Stimulated activated CD8-positive, alpha-beta memory T cell treated with anti-CD3 and anti-CD28 coated beads, Interleukin-4, amount 100 ng/mL, for 4 hours (primary cell): Measurements from ENCODE around the gene LEF1.
"Not testable (repeated sequence)": the region's sequence is repeated elsewhere in the genome, so short reads cannot be mapped to it uniquely, and the experiment has no call there.

Experiments
- DNase-seq, 2 donors: peaks; one replicate each; pipeline ENCODE4 v3.0.0-alpha.2; 2020; ENCODE audit warnings: low read depth in 2 of 2, low spot score in 1 of 2

LEF1 gene

GRCh38 chr4:108036213-108036612 is 132.5 kb downstream of the LEF1 start:
- peak; percentile 26 to 32 for DNase-seq

- DNase-seq = no peak
Measured at GRCh38 chr4:108035691-108036090, 133.0 kb downstream of the LEF1 start.

- no peak for DNase-seq
Measured at GRCh38 chr4:108034565-108034964, 134.2 kb downstream of the LEF1 start.

- no peak for DNase-seq
Measured at GRCh38 chr4:108033348-108033747, 135.4 kb downstream of the LEF1 start.

GRCh38 chr4:108031427-108032083 is 137.2 kb downstream of the LEF1 start:
- DNase-seq = no peak

- peak; percentile 27 to 35 for DNase-seq
Measured at GRCh38 chr4:108030332-108030731, 138.4 kb downstream of the LEF1 start.

GRCh38 chr4:108029731-108030130 is 139.0 kb downstream of the LEF1 start:
- DNase-seq = no peak

GRCh38 chr4:108029016-108029720 is 139.6 kb downstream of the LEF1 start:
- peak; percentile 31 to 55 for DNase-seq

- no peak for DNase-seq
Measured at GRCh38 chr4:108024878-108025165, 143.9 kb downstream of the LEF1 start.

- DNase-seq = no peak
Measured at GRCh38 chr4:108024085-108024877, 144.5 kb downstream of the LEF1 start.

- no peak for DNase-seq
Measured at GRCh38 chr4:108018884-108019187, 149.9 kb downstream of the LEF1 start.

GRCh38 chr4:108018040-108018883 is 150.5 kb downstream of the LEF1 start:
- DNase-seq = peak; percentile 64 to 88

- no peak for DNase-seq
Measured at GRCh38 chr4:108013955-108014354, 154.8 kb downstream of the LEF1 start.

GRCh38 chr4:108013327-108013726 is 155.4 kb downstream of the LEF1 start:
- DNase-seq = no peak

- DNase-seq = not testable (repeated sequence)
Measured at GRCh38 chr4:108012382-108012781, 156.3 kb downstream of the LEF1 start.

- DNase-seq = no peak
Measured at GRCh38 chr4:108010167-108010566, 158.6 kb downstream of the LEF1 start.

GRCh38 chr4:108008721-108009120 is 160.0 kb downstream of the LEF1 start:
- no peak for DNase-seq

GRCh38 chr4:108007984-108008383 is 160.7 kb downstream of the LEF1 start:
- DNase-seq = no peak

- DNase-seq = no peak
Measured at GRCh38 chr4:108006361-108006760, 162.4 kb downstream of the LEF1 start.

- DNase-seq = no peak
Measured at GRCh38 chr4:108005807-108006206, 162.9 kb downstream of the LEF1 start.

GRCh38 chr4:108004646-108005045 is 164.1 kb downstream of the LEF1 start:
- no peak for DNase-seq
